ENCODE results near the gene ARL11. TPM values are rescaled to one million over a fixed set of nuclear protein-coding genes. Genes with fewer than 3 reads are reported as not detected.

Gene ARL11
- total RNA-seq, 2 donors from 2014 or later = 0.05 to 0.40 TPM

DNA sequence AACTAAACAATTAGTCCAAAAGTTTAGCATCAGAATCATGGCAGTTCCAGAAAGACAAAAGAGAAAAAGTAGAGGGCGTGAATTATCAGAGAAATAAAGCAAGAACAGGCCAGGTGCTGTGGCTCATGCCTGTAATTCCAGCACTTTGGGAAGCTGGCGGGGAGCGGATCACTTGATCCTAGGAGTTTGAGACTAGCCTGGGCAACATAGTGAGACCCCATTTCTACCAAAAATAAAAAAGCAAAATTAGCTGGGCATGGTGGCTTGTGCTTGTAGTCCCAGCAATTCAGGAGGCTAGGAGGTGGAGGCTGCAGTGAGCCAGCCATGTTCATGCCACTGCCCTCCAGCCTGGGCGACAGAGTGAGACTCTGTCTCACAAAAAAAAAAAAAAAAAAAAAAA, 18.4 kb downstream of the ARL11 start:
- 91% methylated on average over 4 of the region's 4 CpGs for WGBS
- DNase-seq (ENCODE audit: low spot score) = no peak
- no peak overlapping the region for H3K4me3 ChIP-seq
- TF ChIP-seq, protein P1, sequence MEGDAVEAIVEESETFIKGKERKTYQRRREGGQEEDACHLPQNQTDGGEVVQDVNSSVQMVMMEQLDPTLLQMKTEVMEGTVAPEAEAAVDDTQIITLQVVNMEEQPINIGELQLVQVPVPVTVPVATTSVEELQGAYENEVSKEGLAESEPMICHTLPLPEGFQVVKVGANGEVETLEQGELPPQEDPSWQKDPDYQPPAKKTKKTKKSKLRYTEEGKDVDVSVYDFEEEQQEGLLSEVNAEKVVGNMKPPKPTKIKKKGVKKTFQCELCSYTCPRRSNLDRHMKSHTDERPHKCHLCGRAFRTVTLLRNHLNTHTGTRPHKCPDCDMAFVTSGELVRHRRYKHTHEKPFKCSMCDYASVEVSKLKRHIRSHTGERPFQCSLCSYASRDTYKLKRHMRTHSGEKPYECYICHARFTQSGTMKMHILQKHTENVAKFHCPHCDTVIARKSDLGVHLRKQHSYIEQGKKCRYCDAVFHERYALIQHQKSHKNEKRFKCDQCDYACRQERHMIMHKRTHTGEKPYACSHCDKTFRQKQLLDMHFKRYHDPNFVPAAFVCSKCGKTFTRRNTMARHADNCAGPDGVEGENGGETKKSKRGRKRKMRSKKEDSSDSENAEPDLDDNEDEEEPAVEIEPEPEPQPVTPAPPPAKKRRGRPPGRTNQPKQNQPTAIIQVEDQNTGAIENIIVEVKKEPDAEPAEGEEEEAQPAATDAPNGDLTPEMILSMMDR (IDR thresholded peaks at IDR 0.05) = no peak
- TF ChIP-seq POLR2A (IDR thresholded peaks at IDR 0.05) (no peak), POLR2AphosphoS5 (IDR thresholded peaks at IDR 0.05) (no peak)
- H3K36me3 ChIP-seq = no peaks in the 10 kb centered on the region
- no peaks in the 10 kb centered on the region for H3K4me1 ChIP-seq (replicated peaks)
- no peaks in the 10 kb centered on the region for H3K9me3 ChIP-seq
- intact Hi-C loops (cut with DNase I) = no loop called here
- H3K27me3 ChIP-seq (replicated peaks; ENCODE audit: insufficient read depth) = no peaks in the 10 kb centered on the region
- no peak overlapping the region for H3K27ac ChIP-seq

DNA sequence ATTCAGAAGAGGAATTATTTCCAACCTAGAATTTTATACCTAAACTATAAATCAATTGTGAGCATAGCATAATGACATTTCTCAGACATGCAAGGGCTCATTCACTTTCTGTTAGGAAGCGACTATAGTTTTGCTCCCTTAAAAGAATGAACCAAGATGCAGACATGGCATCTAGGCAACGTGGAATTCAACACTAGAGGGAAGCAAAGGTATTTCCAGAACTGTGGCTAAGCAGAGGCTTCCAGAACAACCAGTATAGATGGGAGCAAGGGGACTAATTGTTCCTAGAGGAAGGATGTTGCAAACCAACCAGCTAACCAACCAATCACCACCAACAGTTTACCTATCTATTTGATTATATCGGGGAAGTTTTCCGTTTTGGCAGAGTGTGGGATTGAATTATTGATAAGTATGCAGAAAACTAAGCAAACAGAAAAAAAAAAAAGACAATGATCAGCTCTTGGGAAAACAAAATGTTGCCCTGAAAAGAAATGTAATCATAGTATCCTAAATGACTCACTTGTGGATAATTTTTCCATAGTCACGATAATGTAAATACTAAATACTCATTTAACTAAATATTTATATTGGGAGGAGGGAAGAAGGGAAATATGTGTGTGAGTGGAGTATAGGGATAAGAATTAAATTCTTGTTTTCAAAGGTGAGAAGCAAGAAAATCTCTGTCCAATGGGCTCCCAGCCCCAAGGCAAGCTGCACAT, 21.1 kb downstream of the ARL11 start:
- no peak overlapping the region for H3K27ac ChIP-seq
- no peaks in the 10 kb centered on the region for H3K9me3 ChIP-seq
- DNase-seq (ENCODE audit: low spot score) = no peak
- no peaks in the 10 kb centered on the region for H3K4me1 ChIP-seq (replicated peaks)
- no peak overlapping the region for H3K4me3 ChIP-seq
- H3K36me3 ChIP-seq = no peaks in the 10 kb centered on the region
- H3K27me3 ChIP-seq (replicated peaks; ENCODE audit: insufficient read depth) = no peaks in the 10 kb centered on the region
- TF ChIP-seq, protein P1 (IDR thresholded peaks at IDR 0.05) = peak in 1 of 4 experiments; percentile 15
- TF ChIP-seq POLR2A (IDR thresholded peaks at IDR 0.05) = no peak
- intact Hi-C loops (cut with DNase I) = no loop called here
- WGBS = 54% methylated on average over 5 of the region's 5 CpGs

DNA sequence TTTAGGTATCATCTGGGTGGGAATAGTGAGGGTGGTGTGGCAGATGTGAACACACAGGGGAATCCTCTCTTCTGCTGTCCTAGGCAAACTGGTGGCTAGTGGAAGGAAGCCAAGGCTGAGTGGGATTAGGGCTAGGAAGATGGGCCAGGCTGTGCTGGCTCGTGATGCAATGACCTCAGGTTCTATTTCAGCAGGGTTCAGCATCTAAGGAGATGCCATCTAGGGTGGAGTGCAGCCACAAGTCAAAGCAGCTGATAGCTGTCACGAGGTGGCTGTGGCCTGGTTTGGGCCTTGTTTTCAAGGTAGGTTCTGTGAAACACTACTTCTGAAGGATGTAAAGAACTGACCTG, 21.6 kb downstream of the ARL11 start:
- intact Hi-C loops (cut with DNase I) = loop anchor here (5.0 kb wide), 2 partner anchors 142 to 197 kb away; partner anchors contain the start of gene KPNA3
- Histone ChIP-seq H3K9me3 (no peaks in the 10 kb centered on the region), H3K4me1 (replicated peaks) (no peaks in the 10 kb centered on the region), H3K27me3 (replicated peaks; ENCODE audit: insufficient read depth) (no peaks in the 10 kb centered on the region), H3K27ac (no peak overlapping the region), H3K4me3 (no peak overlapping the region), H3K36me3 (no peaks in the 10 kb centered on the region)
- no peak for TF ChIP-seq POLR2A (IDR thresholded peaks at IDR 0.05)
- TF ChIP-seq, protein P1 (IDR thresholded peaks at IDR 0.05) = no peak
- no peak for TF ChIP-seq POLR2AphosphoS5 (IDR thresholded peaks at IDR 0.05)
- DNase-seq (ENCODE audit: low spot score) = no peak
- WGBS = 84% methylated on average over 2 of the region's 2 CpGs

DNA sequence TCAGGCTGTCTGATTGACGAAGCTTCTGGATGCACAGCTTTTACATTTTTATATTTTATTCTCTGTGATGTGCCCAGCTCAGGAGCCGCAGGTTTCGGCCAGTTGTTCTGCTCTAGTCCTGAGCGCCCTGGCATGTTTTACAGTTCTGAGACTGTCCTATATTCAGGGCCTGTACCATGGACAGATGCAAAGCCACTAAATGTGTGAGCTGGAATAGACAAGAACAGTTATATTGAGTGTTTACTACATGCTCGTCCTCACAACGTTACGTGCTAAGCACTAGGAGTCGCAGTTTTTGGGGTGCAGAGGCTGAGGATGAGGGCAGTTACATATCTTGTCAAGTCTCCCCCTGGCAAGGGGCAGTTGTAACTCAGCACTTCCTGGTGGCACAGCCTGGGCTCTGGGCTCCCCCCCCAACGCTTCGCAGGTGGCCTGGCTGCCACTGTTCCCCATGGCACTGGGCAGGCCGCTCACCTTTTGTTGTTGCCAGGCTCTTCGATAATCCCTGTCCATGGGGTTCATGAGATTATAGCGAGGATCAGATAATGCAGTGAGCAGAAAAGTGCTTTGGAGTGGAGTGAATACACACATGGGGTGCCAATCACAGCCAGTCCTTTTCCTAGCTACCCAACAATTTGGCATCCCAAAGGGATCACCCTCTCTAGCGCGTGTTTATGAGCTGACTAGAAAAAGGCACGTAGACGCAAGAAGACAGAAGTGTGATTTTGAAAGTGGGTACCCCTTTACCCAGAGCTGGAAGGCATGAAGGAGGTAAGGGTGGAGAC, 23.5 kb downstream of the ARL11 start:
- Histone ChIP-seq H3K4me3 (no peak overlapping the region), H3K27me3 (replicated peaks; ENCODE audit: insufficient read depth) (no peaks in the 10 kb centered on the region), H3K27ac (no peak overlapping the region), H3K4me1 (replicated peaks) (no peaks in the 10 kb centered on the region), H3K36me3 (no peaks in the 10 kb centered on the region), H3K9me3 (no peaks in the 10 kb centered on the region)
- DNase-seq (ENCODE audit: low spot score) = no peak
- 76% methylated on average over 16 of the region's 17 CpGs for WGBS
- TF ChIP-seq, protein P1 (IDR thresholded peaks at IDR 0.05) = no peak
- intact Hi-C loops (cut with DNase I) = loop anchor here (5.0 kb wide), 2 partner anchors 141 to 196 kb away; partner anchors contain the start of gene KPNA3
